ENCODE results near the gene ZNF785.

DNA sequence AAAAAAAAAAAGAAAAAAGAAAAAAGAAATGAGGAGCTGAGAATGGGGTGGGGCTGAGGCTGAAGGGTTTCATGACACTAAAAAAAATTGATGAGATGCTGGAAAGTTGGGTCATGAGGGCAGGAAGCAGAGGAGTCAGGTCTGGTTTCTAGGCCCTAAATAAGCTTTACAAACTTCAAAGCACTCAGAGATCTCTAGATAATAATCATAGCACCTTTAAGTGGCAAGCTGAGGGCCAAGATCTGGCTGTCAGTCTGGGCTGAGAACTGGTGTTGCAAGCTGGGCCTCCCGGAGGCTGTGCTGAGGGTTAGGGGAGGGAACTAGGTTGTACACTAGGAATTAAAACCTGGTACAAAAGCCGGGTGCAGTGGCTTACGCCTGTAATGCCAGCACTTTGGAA lies 33.7 kb downstream of the ZNF785 start:
- TF ChIP-seq POLR2AphosphoS5 (IDR thresholded peaks at IDR 0.05; ENCODE audit: low read depth, low read length): no peak
- TF ChIP-seq POLR2A (IDR thresholded peaks at IDR 0.05; ENCODE audit: low read depth, low read length): no peak
- TF ChIP-seq TAF1 (IDR thresholded peaks at IDR 0.05; ENCODE audit: borderline replicate concordance, low read depth, low read length): no peak

All from GM12892 (cell line).